ENCODE results near the gene CEP41. TPM values are rescaled to one million over a fixed set of nuclear protein-coding genes. Genes with fewer than 3 reads are reported as not detected.

Gene CEP41, protein sequence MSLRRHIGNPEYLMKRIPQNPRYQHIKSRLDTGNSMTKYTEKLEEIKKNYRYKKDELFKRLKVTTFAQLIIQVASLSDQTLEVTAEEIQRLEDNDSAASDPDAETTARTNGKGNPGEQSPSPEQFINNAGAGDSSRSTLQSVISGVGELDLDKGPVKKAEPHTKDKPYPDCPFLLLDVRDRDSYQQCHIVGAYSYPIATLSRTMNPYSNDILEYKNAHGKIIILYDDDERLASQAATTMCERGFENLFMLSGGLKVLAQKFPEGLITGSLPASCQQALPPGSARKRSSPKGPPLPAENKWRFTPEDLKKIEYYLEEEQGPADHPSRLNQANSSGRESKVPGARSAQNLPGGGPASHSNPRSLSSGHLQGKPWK
- 3.5 TPM for total RNA-seq

- DNase-seq (ENCODE audit: low spot score) (peak; percentile 99), ATAC-seq (peak; percentile 98)
Measured at GRCh38 chr7:130440527-130441365, at the start of gene CEP41. Gene CEP41, minus strand, starts transcription at chr7:130441016. Its CDS starts 50 bp downstream, at chr7:130440966.

DNA sequence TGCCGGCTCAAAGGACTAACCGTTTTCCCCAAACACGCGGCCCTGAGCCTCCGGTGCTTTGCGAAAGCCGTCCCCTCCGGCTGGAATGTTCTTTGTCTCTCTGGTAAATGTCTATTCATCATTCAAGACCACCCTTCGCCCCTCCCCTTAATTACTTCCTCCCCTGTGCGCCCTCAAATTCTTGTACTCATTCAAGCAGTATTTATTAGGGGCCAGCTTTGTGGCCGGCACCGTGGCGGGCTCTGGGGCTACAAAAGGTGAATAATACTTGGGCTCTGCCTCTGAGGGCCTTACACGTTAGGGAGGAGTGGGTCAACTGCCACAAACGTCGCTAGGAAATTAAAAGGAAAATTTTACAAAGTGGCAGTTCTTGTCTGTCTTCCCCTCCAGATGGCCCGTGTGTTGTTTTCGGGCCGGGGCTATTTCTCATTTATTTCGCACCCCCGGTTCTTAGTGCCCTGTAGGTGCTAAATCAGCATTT, 49.5 kb upstream of the CEP41 start:
- ATAC-seq: no peak
- DNase-seq (ENCODE audit: low spot score): no peak

DNA sequence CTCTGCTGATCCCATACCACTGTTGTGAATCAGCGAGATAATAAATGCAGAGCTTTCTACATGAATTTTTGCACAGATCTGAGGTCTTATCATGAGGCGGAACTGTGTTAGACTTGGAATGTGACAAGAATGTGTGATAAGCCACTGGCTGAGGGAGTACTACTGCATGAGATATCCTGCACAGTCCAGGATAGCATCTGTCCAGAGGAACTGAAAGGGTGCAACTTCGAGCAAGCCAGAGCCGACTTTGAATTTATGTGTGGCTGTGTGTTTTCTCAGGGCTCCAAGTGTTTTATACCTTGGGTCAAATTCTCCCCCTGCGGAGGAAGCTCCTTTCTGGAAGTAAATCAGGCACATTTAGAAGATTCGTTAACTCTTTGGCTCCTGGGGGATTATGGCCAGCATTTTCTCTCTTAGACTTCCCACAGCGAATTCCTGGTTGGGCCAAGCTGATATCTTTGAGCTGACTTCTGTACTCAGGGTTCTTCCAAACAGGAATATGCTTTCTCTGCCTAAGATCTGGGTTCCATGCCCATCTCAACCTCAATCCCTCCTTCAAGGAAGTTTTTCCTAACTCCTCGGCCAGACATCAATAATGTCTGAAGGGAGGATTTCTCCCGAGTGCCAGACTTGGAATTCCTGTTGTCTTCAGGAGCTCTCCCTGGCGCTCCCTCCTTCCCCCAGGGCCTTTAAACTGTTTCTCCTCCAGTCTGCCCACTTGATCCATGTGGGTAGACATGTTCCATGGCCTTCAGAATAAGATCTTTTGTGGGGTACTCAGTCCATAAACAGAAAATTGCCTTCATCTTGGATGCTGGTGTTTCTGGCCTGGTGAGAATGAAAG, 48.5 kb upstream of the CEP41 start:
- ATAC-seq: no peak
- no peak for DNase-seq (ENCODE audit: low spot score)

- DNase-seq (ENCODE audit: low spot score) (no peak), ATAC-seq (no peak)
Measured at GRCh38 chr7:130488392-130489139, 47.8 kb upstream of the CEP41 start.

DNA sequence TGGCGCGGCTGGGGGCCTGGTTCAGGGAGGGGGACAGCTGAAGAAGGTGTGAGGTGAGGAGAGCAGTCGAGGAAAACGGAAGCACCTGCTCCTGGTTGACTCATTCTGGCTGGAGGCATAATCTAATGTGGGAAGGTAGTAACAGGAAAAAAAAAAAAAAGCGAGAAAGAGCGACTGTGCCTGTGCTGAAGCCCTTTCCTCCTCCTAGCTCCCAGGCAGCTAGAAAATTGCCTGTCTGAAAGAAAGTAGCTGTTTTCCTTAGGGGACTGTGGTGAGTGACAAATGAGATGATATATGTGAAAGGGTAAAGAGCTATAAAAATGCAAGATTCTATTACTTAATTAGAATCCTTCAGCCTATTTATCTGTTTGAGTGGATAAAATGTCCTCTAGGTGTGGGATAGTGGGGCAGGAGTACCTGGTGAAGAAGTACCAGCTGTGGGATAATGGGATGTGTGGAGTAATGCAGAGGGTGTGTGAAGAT, 46.2 kb upstream of the CEP41 start:
- ATAC-seq: no peak
- no peak for DNase-seq (ENCODE audit: low spot score)

DNA sequence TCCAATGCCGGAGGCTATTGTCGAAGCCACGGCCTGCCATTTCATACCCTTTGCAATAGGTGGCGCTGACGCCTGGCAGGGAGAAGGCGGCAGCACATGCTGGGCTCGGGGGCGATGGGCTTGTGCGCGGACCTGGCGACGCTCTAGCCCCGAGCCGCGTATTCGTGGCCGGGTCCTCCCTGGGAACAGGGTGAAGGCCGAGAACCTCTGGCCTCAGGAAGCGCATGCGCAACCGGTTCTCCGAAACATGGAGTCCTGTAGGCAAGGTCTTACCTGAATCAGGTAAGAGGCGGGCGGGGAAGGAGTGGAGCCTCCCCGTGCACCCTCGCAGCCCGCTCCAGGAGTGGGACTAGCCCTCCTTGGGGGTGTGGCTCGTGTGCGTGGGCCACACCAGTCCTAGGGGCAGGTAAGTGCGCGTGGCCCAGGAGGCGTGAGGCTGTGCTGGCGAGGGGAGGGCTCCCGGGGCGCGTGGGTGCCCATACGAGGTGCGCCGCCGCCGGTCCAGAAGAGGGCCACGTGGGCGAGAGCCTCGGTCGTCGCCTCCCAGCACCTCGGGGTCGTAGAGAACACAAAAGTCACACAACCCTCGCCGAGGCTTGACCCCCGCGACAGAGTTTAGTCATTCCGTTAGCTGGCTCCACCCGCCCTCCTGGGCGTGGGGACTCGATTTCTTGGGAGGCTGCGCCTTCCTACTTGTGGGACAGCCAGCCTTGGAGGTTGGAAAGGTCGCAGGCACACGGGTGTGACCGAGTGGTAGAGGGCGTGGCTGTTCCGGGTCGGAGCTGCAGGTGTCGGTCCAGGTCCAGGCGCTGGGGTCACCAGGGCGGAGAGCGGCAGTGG, 45.5 kb upstream of the CEP41 start:
- ATAC-seq (peak; percentile 95), DNase-seq (ENCODE audit: low spot score) (peak; percentile 90)

DNA sequence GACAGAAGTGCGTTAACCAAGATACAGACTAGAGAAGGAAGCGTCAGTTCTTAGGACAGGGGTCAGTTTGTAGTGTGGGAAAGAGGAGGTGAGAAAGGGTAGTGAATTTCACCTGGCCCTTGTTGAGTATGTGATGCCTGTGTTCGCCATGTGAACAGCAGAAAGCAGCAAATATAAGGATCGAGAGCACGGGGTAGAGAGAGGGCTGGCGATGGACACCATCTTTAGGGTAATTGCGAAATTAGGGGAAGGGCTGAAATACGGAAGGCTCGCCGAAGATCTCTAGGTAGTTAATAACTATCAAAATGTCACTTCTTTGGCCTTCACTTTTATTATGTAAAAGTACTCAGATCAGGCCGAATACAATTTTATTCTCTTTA, 44.9 kb upstream of the CEP41 start:
- ATAC-seq: no peak
- DNase-seq (ENCODE audit: low spot score): no peak

- ATAC-seq (no peak), DNase-seq (ENCODE audit: low spot score) (no peak)
Measured at GRCh38 chr7:130483031-130483430, 42.2 kb upstream of the CEP41 start.

DNA sequence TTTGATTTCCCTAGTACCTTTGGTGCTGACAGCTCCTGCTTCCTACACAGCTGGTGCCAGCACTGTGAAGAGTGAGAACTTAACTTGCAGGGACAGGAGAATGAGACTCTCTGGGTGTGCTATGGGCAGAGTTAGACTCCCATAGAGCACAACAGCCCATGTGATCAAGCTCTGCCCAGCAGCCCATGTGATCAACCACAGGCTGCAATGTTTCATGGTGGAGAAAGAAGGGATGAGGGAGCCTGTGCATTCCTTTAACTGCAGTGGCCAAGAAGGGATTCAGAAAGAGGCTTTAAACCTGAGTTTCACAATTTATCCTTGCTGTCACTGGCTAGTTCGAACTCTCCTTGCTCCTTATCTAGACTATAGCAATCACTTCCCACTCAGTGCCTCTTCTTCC, 41.1 kb upstream of the CEP41 start:
- DNase-seq (ENCODE audit: low spot score) (no peak), ATAC-seq (no peak)

- ATAC-seq (no peak), DNase-seq (ENCODE audit: low spot score) (no peak)
Measured at GRCh38 chr7:130479716-130480400, 39.0 kb upstream of the CEP41 start.

GRCh38 chr7:130478991-130479390, 38.2 kb upstream of the CEP41 start:
- DNase-seq (ENCODE audit: low spot score): no peak
- ATAC-seq: no peak

GRCh38 chr7:130476297-130477150, 35.7 kb upstream of the CEP41 start:
- DNase-seq (ENCODE audit: low spot score): no peak
- ATAC-seq: no peak

DNA sequence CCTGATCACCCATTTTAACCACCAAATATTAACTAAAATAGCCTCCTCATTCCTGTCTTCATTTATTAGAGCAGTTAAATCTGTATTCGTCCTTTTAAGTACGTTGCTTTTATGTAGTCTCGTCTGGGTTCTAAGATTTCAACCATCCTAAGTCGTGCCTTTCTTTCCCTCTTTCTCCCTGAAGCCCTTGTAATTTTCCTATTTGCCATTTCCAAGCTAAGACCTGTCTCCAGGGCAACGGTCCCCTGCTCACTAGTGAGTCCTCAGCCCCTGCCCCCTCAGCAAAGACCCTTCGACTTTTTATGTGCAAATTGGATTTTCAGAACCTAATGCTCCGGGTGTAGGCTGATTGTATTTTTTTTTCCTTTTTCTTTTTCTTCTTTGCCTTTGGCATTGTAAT, 35.0 kb upstream of the CEP41 start:
- ATAC-seq (no peak), DNase-seq (ENCODE audit: low spot score) (no peak)

DNA sequence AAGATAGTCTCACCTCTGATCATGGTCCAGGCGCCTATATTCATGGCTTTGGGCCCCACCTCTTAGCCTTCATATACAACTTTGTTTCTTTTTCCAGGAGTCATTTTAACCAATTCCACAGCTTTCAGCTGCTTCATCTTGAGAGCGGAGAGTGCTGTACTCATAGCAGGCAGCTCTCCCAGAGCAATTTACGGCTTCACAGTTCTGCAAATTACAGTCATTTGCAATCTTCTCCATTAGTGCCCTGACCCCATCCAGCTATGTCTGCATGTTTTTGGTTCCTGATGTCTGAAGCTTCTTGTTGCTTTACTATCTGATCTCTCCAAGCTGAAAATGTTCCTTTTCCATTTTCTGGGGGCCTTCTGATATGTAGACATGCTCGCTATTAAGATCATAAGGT, 33.1 kb upstream of the CEP41 start:
- DNase-seq (ENCODE audit: low spot score) (no peak), ATAC-seq (no peak)

DNA sequence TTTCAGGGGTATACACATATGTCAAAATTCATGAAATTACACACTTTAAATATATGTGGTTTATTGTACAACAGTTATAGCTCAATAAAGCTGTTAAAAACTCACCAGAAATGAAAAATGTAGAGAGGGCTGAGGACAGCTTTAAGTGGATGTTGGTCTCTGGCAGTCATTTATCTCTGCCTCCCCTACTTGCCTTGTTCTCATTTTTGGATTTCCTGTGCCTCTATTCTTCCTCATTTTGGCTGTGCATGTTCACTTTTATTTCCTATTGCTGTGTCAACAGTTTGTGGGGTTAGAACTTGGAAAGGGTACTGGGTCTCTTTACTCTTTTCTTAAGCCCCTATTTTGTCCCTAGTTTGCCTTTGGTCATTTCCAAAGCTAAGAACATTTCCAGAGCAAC, 32.5 kb upstream of the CEP41 start:
- DNase-seq (ENCODE audit: low spot score): no peak
- ATAC-seq: peak; percentile 27

DNA sequence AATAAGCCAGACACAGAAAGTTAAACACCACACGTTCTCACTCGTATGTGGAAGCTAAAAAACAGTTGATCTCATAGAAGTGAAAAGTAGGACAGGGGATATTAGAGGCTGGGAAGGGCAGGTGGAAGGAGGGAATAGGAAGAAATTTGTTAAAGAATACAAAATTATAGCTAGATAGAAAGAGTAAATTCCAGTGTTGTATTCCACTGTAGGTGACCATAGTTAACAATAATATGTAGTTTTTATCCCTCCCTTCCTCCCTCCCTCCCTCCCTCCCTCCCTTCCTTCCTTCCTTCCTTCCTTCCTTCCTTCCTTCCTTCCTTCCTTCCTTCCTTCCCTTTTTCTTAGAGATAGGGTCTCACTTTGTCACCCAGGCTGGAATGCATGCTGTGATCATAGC, 31.2 kb upstream of the CEP41 start:
- no peak for DNase-seq (ENCODE audit: low spot score)
- ATAC-seq: no peak

GRCh38 chr7:130468612-130469011, 27.8 kb upstream of the CEP41 start:
- ATAC-seq (no peak), DNase-seq (ENCODE audit: low spot score) (no peak)

Measured in left lobe of liver (tissue), 2 donors.